GM12874 (cell line): ENCODE results near the gene TUBB2B.

ENCODE experiments used
- TF ChIP-seq, protein P1 (sequence below): IDR thresholded peaks from 2 replicates; pipeline ENCODE4 v1.5.1; 2011; ENCODE audit warnings: low read depth, mild to moderate bottlenecking, control low read depth, low read length, moderate library complexity; ENCODE audit not compliant: insufficient read depth

TUBB2B gene

DNA sequence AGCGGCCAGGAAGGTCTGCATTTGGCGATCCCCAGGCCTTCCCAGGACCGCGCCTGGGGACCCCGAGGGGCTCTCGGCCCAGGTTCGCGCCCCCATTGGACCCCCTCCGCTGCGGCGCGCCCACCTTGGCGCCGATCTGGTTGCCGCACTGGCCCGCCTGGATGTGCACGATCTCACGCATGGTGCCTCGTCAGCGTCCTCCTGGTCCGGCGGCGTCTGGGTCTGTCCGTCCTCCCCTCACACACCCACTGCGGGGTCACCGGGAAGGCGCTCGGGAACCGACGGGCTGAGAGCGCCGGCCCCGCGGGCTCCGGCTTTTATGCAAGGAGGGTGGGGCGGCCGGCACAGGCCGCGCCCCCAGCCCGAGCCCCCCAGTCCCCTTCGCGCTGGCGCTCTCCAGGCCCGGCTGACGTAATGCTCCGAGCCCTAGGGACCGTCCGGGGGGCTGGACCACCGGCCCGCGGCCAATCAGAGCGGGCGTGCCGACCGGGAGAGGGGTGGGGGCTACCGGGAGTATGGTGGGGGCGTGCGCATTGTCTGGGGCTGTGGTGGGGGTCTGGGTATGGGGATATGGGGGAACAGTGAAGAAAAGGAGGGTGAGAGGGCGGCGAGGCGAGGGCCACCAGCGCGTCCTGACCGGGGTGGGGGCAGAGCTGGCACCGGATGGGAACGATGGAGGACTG is at the start of gene TUBB2B:
Gene TUBB2B (minus strand): TSS at position 291 of the 683 bp plus-strand sequence. CDS start 110 bp downstream, at position 181.
- TF ChIP-seq, protein P1, sequence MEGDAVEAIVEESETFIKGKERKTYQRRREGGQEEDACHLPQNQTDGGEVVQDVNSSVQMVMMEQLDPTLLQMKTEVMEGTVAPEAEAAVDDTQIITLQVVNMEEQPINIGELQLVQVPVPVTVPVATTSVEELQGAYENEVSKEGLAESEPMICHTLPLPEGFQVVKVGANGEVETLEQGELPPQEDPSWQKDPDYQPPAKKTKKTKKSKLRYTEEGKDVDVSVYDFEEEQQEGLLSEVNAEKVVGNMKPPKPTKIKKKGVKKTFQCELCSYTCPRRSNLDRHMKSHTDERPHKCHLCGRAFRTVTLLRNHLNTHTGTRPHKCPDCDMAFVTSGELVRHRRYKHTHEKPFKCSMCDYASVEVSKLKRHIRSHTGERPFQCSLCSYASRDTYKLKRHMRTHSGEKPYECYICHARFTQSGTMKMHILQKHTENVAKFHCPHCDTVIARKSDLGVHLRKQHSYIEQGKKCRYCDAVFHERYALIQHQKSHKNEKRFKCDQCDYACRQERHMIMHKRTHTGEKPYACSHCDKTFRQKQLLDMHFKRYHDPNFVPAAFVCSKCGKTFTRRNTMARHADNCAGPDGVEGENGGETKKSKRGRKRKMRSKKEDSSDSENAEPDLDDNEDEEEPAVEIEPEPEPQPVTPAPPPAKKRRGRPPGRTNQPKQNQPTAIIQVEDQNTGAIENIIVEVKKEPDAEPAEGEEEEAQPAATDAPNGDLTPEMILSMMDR = no peak

DNA sequence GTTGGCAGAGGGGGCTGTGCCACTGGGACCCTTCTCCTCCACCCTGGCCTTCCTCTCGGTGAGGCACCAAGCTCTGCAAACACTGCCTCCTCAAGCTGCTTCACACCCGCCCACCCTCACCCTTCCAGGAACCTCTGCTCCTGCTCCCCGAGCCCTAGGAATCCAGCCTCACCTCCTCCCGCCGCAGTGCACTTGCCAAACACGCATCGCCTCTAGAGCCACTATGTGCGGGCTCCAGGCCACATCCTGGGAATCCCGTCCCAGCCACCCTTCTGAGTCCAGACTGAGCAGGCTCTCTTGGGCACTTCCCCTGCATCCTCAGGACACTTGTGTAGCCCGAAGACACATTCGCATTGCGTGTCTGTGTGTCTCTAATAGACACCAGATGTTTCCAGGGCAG is 49.8 kb upstream of the TUBB2B start:
- TF ChIP-seq, protein P1 = no peak

DNA sequence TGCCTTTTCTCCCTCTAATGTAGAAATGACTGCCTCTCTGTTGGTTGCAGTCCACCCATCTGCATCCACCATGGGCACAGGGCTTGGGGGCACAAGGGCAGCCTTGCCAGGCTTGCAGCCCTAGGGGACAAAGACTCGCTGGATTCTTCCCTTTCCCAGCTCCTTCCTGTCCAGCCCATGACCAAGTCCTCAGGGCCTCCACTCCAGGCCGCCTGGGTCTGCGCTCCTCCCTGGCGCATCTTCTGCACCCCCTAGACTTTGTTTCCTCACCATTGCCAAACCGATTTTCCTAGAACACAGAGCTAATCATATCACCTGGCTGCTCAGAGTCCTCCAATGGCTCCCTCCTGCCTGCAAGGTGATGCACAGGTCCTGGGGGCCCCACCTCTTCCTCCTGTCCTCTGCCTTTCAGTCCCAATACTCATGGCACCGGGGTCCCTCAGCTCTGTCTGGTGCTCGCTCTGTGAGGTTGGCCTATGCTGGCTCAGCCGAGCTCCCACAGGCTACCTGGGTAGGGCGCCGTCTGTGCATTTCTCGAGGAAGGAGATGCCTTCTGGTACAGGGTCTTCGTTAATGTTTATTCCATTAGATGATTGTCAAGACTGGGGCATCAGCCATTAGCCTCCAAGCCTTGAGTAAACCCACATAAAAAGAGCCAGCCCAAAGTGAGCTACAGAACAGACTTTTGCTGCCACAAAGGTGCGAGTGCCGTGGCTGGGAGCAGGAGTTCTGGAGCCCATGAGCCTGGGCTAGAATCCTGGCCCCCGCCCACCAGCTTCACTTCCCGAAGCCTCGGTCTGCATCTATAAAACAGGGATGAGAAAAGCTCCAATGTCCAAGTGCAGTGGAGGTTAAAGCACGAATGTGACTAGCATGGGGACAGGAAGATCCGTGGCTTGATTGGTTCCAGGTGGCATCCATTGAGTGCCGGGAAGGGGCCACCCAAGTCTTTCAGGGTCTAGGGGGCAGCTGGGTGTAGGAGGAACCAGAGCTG is 49.0 kb upstream of the TUBB2B start:
- TF ChIP-seq, protein P1 = no peak

DNA sequence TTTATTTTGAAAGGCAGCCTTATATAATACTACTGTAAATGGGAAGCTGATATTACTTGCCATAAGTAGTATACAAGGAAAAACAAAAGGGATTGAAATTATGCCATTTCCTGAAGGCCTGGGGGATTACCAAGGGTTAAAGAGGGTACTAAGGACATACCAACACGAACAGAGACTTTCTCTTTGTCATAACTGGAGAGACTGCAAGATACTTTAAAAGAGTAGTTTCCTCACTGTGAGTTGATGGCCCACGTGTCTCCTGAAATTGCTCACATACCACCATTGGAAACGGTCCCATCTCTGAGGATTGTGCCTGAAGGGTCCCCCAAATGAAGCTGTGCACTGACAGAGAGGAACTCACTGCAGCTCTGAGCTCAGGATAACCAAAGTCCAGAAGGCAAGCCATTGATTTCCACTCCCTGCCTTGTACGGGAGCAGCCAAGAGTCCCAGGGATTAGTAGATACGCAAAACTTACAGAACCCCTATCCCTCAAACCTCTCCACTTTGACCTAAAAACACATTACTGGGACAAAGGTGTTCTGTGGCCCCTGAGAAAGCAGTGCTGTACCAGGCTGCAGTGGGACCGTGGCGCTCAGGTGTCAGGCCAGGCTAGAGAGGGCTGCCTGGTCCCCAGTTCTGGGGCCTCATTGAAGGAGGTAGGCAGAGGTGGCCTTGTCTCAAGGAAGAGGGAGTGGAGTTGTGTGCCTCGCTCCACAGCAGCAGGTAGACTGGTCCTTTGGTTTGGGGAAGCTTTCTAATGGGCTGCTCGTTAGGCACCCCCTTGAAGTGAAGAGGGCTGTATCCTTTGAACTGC is 46.5 kb upstream of the TUBB2B start:
- TF ChIP-seq, protein P1 = no peak

DNA sequence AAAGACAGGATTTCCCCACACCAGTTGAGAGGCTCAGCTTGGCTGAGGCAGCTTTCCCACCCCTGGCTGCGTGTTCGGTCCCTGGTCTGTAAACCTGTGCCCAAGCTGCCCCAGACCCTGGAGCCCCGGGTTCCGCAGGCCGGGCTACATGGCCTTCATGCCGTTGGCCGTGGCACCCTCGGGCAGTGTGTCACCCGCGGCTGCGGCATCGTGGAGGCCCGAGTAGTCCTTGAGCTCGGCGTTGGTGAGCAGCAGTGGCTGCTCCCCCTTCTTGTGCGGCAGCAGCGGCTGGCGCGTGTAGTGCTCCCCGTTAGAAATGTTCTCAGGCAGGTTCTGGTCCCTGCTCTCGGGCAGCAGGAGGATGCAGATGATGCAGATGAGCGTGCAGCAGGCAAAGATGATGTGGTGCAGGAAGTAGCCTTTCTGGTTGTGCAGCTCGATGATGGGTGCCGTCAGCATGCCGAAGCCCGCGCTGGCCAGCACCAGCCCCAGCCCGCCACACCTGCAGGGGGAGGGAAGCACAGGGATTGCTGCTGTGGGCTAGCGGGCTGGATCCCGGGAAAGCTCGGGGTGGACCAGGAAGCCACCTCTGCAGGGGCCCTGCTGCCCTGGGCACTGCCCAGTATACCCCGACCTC is 45.6 kb upstream of the TUBB2B start:
- TF ChIP-seq, protein P1 = no peak

DNA sequence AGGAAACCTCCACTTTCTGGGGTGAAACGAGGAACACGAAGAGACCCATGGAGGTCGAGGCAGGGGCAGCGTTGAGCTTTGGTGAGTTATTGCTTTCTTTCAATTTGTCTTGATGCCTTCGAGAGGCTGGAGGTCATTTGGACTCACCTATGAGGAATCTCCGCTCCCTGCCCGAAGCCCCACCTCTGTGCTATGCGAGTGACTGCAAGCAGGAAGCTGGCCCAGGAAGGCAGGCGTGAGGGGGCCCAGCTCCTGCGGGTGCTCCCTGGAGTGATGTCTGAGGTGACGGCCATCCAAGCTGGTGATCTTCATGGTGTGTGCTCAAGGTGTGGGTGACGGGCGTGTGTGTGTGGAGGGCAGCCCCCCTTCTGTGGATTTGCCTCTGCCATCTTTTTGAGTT is 44.3 kb upstream of the TUBB2B start:
- TF ChIP-seq, protein P1 = no peak
